CD4-positive, CD25-positive, alpha-beta regulatory T cell (primary cell): Measurements from ENCODE around the gene TRIM24. TPM values are rescaled to one million over a fixed set of nuclear protein-coding genes. Genes with fewer than 3 reads are reported as not detected.

Source experiments
- ATAC-seq, 2 donors: fragments of 150-1000 bp; cut with Tn5 transposase; one replicate each; pipeline ENCODE4 v1.10.0; 2021; ENCODE audit warnings: low read depth in 2 of 2, moderate number of reproducible peaks in 2 of 2, moderate library complexity in 1 of 2
- DNase-seq, 3 donors: peaks; one replicate each; pipeline versions ENCODE4 v3.0.0 to v3.0.0-alpha.2; 2012 to 2022; ENCODE audit warnings: mixed read lengths in 1 of 3
- H3K27ac ChIP-seq: one replicate; pipeline ENCODE4 v1.7.0; 2013; ENCODE audit warnings: mild to moderate bottlenecking, low read length; ENCODE audit not compliant: insufficient read depth, poor library complexity, severe bottlenecking
- H3K27me3 ChIP-seq: one replicate; pipeline ENCODE4 v1.7.0; 2013; ENCODE audit warnings: low read length; ENCODE audit not compliant: control insufficient read depth, insufficient read depth
- H3K36me3 ChIP-seq: one replicate; pipeline ENCODE4 v1.7.0; 2013; ENCODE audit warnings: mild to moderate bottlenecking, low read length, moderate library complexity; ENCODE audit not compliant: control insufficient read depth, insufficient read depth
- H3K4me1 ChIP-seq: 2 replicates; pipeline ENCODE4 v1.7.0; 2013; ENCODE audit warnings: mild to moderate bottlenecking, low read length; ENCODE audit not compliant: insufficient read depth, control insufficient read depth, poor library complexity, severe bottlenecking
- H3K4me3 ChIP-seq: one replicate; pipeline ENCODE4 v1.7.0; 2013; ENCODE audit warnings: low read depth, mild to moderate bottlenecking, low read length, moderate library complexity
- H3K9me3 ChIP-seq, 2 experiments: 1 replicate in 1 of 2; 2 replicates in 1 of 2; pipeline ENCODE4 v1.7.0; 2013; ENCODE audit warnings: low read length in 2 of 2, mild to moderate bottlenecking in 1 of 2, moderate library complexity in 1 of 2; ENCODE audit not compliant: control insufficient read depth in 2 of 2
- H3K27ac Mint-ChIP-seq, 3 donors: one replicate each; pipeline ENCODE4 v1.8.0; 2020 to 2022; ENCODE audit warnings: mild to moderate bottlenecking in 3 of 3, mixed read lengths in 3 of 3, moderate library complexity in 2 of 3
- H3K27me3 Mint-ChIP-seq: one replicate; pipeline ENCODE4 v1.8.0; 2022; ENCODE audit warnings: mild to moderate bottlenecking, mixed read lengths
- H3K36me3 Mint-ChIP-seq: one replicate; pipeline ENCODE4 v1.8.0; 2020; ENCODE audit warnings: mixed read lengths
- H3K4me1 Mint-ChIP-seq, 4 donors: one replicate each; pipeline ENCODE4 v1.8.0; 2020 to 2022; ENCODE audit warnings: mixed read lengths in 4 of 4, mild to moderate bottlenecking in 1 of 4
- H3K4me3 Mint-ChIP-seq, 4 donors: one replicate each; pipeline ENCODE4 v1.8.0; 2020 to 2022; ENCODE audit warnings: mild to moderate bottlenecking in 4 of 4, mixed read lengths in 4 of 4, moderate library complexity in 3 of 4
- H3K9me3 Mint-ChIP-seq, 7 donors: one replicate each; pipeline ENCODE4 v1.8.0; 2020 to 2022; ENCODE audit warnings: mixed read lengths in 7 of 7, mild to moderate bottlenecking in 3 of 7, moderate library complexity in 2 of 7
- polyA plus RNA-seq, 4 donors: library from polyadenylated mRNA; unstranded; fragments of 300-500 nt; fragmentation: Illumina TruSeq; gene quantifications; one replicate each; pipeline ENCODE4 v1.2.3, GENCODE V29; 2021
- total RNA-seq: library from RNA; stranded (reverse); gene quantifications from one replicate; pipeline ENCODE4 v1.2.3, GENCODE V29; 2022

The TRIM24 gene
- total and polyA plus RNA-seq, 5 donors from 2014 or later = 5.6 to 20.5 (median 7.8) TPM

GRCh38 chr7:138569418-138569817 lies 109.4 kb downstream of the TRIM24 start:
- Mint-ChIP-seq H3K27ac (no peak overlapping the region), H3K27me3 (no peaks in the 10 kb centered on the region)

GRCh38 chr7:138570715-138571114 lies 110.7 kb downstream of the TRIM24 start:
- no peak overlapping the region for H3K27ac ChIP-seq
- H3K36me3 ChIP-seq = peaks cover 69% of the 10 kb centered on the region
- ATAC-seq (no peak), DNase-seq (no peak)
- H3K27me3 ChIP-seq = no peaks in the 10 kb centered on the region
- Mint-ChIP-seq H3K4me1 (peaks cover 0 to 5% (median 1%) of the 10 kb centered on the region in 4 donors), H3K27me3 (no peaks in the 10 kb centered on the region), H3K36me3 (peaks cover 58% of the 10 kb centered on the region), H3K27ac (no peak overlapping the region), H3K4me3 (no peak overlapping the region), H3K9me3 (peaks cover 0 to 7% (median 3%) of the 10 kb centered on the region in 7 donors)
- H3K4me3 ChIP-seq = no peak overlapping the region
- peaks cover 3 to 10% of the 10 kb centered on the region in 2 experiments for H3K9me3 ChIP-seq
- no peaks in the 10 kb centered on the region for H3K4me1 ChIP-seq

More at GRCh38 chr7:138569418-138569817, 109.4 kb downstream of the TRIM24 start:
- H3K36me3 ChIP-seq = peaks cover 79% of the 10 kb centered on the region
- H3K4me3 ChIP-seq = no peak overlapping the region
- Mint-ChIP-seq H3K36me3 (peaks cover 64% of the 10 kb centered on the region), H3K9me3 (peaks cover 4 to 20% (median 9%) of the 10 kb centered on the region in 7 donors), H3K4me1 (peaks cover 0 to 2% (median 0%) of the 10 kb centered on the region in 4 donors), H3K4me3 (no peak overlapping the region)
- peaks cover 16 to 22% of the 10 kb centered on the region in 2 experiments for H3K9me3 ChIP-seq
- H3K27ac ChIP-seq = no peak overlapping the region
- H3K4me1 ChIP-seq = no peaks in the 10 kb centered on the region
- DNase-seq (no peak), ATAC-seq (no peak)
- no peaks in the 10 kb centered on the region for H3K27me3 ChIP-seq

GRCh38 chr7:138573741-138574140 lies 113.7 kb downstream of the TRIM24 start:
- Mint-ChIP-seq H3K36me3 (peaks cover 63% of the 10 kb centered on the region), H3K27ac (no peak overlapping the region), H3K4me1 (peaks cover 0 to 7% (median 3%) of the 10 kb centered on the region in 4 donors), H3K4me3 (no peak overlapping the region), H3K27me3 (no peaks in the 10 kb centered on the region), H3K9me3 (peaks cover 0 to 3% (median 0%) of the 10 kb centered on the region in 7 donors)
- no peak for DNase-seq
- Histone ChIP-seq H3K27me3 (no peaks in the 10 kb centered on the region), H3K36me3 (peaks cover 67% of the 10 kb centered on the region), H3K4me3 (no peak overlapping the region), H3K27ac (no peak overlapping the region), H3K9me3 (no peaks in the 10 kb centered on the region), H3K4me1 (no peaks in the 10 kb centered on the region)
- no peak for ATAC-seq

GRCh38 chr7:138575897-138576428 lies 115.9 kb downstream of the TRIM24 start:
- H3K9me3 Mint-ChIP-seq = peaks cover 0 to 1% (median 0%) of the 10 kb centered on the region in 7 donors
- Histone ChIP-seq H3K4me1 (no peaks in the 10 kb centered on the region), H3K27ac (no peak overlapping the region), H3K9me3 (no peaks in the 10 kb centered on the region), H3K4me3 (no peak overlapping the region), H3K36me3 (peaks cover 63% of the 10 kb centered on the region), H3K27me3 (no peaks in the 10 kb centered on the region)
- peak overlapping the region in 1 of 3 donors; percentile 8 for H3K27ac Mint-ChIP-seq
- H3K4me3 Mint-ChIP-seq = no peak overlapping the region
- H3K27me3 Mint-ChIP-seq = no peaks in the 10 kb centered on the region
- peaks cover 0 to 5% (median 2%) of the 10 kb centered on the region in 4 donors for H3K4me1 Mint-ChIP-seq
- no peak for ATAC-seq
- H3K36me3 Mint-ChIP-seq = peaks cover 65% of the 10 kb centered on the region
- DNase-seq = no peak

- no peak overlapping the region for H3K4me3 Mint-ChIP-seq
- H3K36me3 Mint-ChIP-seq = peaks cover 70% of the 10 kb centered on the region
- no peak overlapping the region for H3K27ac ChIP-seq
- no peak for ATAC-seq
- H3K27me3 ChIP-seq = no peaks in the 10 kb centered on the region
- H3K27ac Mint-ChIP-seq = peak overlapping the region in 2 of 3 donors; percentile 6 to 22
- no peaks in the 10 kb centered on the region for H3K9me3 ChIP-seq
- H3K36me3 ChIP-seq = peaks cover 58% of the 10 kb centered on the region
- no peak overlapping the region for H3K4me3 ChIP-seq
- H3K4me1 ChIP-seq = no peaks in the 10 kb centered on the region
- peaks cover 0 to 6% (median 3%) of the 10 kb centered on the region in 4 donors for H3K4me1 Mint-ChIP-seq
- H3K9me3 Mint-ChIP-seq = no peaks in the 10 kb centered on the region
- DNase-seq = no peak
- no peaks in the 10 kb centered on the region for H3K27me3 Mint-ChIP-seq
These were observed 119.1 kb downstream of the TRIM24 start for GRCh38 chr7:138579136-138579535.

- no peak overlapping the region for H3K4me3 ChIP-seq
- H3K9me3 ChIP-seq = no peaks in the 10 kb centered on the region
- Mint-ChIP-seq H3K9me3 (no peaks in the 10 kb centered on the region), H3K27ac (peak overlapping the region in 2 of 3 donors; percentile 6 to 22), H3K4me3 (no peak overlapping the region), H3K27me3 (no peaks in the 10 kb centered on the region), H3K4me1 (peaks cover 0 to 6% (median 3%) of the 10 kb centered on the region in 4 donors), H3K36me3 (peaks cover 73% of the 10 kb centered on the region)
- H3K27me3 ChIP-seq = no peaks in the 10 kb centered on the region
- H3K27ac ChIP-seq = no peak overlapping the region
- no peak for ATAC-seq
- peaks cover 58% of the 10 kb centered on the region for H3K36me3 ChIP-seq
- no peaks in the 10 kb centered on the region for H3K4me1 ChIP-seq
- DNase-seq = no peak
These were observed 119.6 kb downstream of the TRIM24 start for GRCh38 chr7:138579671-138580070.

- Histone ChIP-seq H3K4me3 (no peak overlapping the region), H3K27ac (no peak overlapping the region), H3K9me3 (no peaks in the 10 kb centered on the region), H3K4me1 (no peaks in the 10 kb centered on the region), H3K27me3 (no peaks in the 10 kb centered on the region), H3K36me3 (peaks cover 63% of the 10 kb centered on the region)
- H3K4me1 Mint-ChIP-seq = peaks cover 0 to 2% (median 0%) of the 10 kb centered on the region in 4 donors
- H3K36me3 Mint-ChIP-seq = peaks cover 75% of the 10 kb centered on the region
- no peak overlapping the region for H3K27ac Mint-ChIP-seq
- no peaks in the 10 kb centered on the region for H3K27me3 Mint-ChIP-seq
- DNase-seq (no peak), ATAC-seq (no peak)
- no peaks in the 10 kb centered on the region for H3K9me3 Mint-ChIP-seq
- H3K4me3 Mint-ChIP-seq = no peak overlapping the region
These were observed 121.0 kb downstream of the TRIM24 start for GRCh38 chr7:138581065-138581464.

GRCh38 chr7:138584283-138584682 lies 124.2 kb downstream of the TRIM24 start:
- Histone ChIP-seq H3K4me1 (no peaks in the 10 kb centered on the region), H3K4me3 (no peak overlapping the region), H3K27me3 (no peaks in the 10 kb centered on the region), H3K27ac (no peak overlapping the region), H3K9me3 (no peaks in the 10 kb centered on the region), H3K36me3 (peaks cover 48% of the 10 kb centered on the region)
- Mint-ChIP-seq H3K36me3 (peaks cover 69% of the 10 kb centered on the region), H3K4me3 (no peak overlapping the region), H3K4me1 (peaks cover 0 to 5% (median under 1%) of the 10 kb centered on the region in 4 donors), H3K9me3 (peaks cover 0 to 1% (median 0%) of the 10 kb centered on the region in 7 donors), H3K27ac (no peak overlapping the region), H3K27me3 (no peaks in the 10 kb centered on the region)
- ATAC-seq (no peak), DNase-seq (no peak)
